Fibroblast of skin of back (primary cell): ENCODE measurements around the gene WNT4.

Experiments
- DNase-seq: peaks from one replicate; pipeline ENCODE4 v3.0.0-alpha.2; 2013

Gene WNT4

DNA sequence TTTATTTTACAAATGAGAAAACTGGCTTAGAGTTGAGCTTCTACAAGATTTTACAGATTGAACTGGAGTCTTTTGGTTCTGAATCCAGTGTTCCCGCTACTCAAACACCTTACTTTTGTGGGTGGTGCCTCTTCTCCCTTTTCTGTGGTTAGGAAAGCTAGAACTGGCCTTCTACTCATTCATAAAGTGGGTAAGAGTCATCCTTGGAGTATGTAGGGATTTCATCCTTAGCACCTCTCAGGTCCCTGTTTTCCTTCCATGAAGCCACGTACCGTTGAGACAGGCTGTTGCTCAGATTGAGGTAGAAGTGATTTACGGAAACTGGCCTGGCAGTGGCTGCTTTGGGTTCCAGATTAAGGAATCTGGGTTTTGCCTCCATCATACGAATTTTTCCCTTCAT is 35.8 kb downstream of the WNT4 start:
- no peak for DNase-seq

DNA sequence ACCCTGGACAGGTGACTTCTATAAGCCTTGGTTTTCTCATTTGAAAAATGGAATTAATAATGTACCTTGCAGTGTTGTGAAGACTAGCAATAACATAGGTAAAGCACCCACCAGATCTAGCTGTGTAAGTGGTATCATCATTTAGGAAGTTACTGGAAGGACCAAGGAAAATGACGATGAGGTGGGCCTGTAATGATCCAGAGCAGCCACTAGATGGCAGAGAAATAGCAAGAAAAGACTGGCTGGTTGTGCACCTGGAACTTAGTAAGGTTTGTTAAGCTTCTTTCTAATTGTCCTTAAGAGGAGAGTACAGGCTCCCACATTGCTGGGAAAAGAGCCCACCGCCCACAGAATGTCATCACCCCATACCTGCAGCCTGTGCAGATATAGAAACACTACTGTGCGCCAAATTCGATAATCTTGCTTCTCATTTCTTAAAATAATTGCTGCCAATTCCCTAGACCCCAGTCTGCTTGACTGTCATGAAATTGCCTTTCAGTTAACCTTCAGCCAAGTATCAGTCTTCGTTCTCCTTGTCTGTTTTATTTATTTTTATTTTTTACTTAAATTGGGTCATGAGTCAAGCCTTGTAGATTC is 37.2 kb downstream of the WNT4 start:
- peak; percentile 52 for DNase-seq

DNA sequence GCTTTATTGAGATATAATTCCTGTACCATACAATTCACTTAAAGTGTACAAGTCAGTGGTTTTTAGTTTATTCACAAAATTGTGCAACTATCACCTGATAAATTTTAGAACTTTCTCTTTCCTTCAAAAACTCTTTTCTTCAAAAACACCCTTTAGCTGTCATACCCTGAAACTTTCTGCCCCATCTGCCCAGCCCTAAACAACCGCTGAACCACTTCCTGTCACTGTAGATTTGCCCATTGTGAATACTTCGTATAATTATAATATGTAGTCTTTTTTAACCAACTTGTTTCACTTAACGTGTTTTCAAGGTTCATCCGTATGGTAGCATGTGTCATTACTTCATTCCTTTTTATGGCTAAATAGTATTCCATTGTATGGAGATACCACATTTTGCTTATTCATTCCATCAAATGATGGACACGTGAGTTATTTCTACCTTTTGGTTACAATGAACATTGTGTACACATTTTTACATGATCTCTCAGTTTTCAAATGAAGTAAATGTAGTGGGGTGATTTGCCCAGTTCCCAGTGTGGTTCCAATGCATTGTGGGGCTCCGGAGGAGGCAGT is 37.9 kb downstream of the WNT4 start:
- no peak for DNase-seq

DNA sequence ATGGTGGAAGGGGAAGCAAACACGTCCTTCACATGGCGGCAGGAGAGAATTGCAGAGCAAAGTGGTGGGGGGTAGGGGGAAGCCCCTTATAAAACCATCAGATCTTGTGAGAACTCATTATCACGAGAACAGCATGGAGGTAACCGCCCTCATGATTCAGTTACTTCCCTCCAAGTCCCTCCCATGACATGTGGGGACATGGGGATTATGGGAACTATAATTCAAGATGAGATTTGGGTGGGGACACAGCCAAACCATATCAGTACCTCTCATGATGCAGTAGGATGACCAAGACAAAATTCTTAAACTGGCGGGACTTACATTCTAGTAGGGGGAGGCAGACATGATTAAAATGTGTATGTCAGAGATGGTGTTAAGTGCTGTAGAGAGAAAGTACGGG is 38.8 kb downstream of the WNT4 start:
- DNase-seq, result no peak

DNA sequence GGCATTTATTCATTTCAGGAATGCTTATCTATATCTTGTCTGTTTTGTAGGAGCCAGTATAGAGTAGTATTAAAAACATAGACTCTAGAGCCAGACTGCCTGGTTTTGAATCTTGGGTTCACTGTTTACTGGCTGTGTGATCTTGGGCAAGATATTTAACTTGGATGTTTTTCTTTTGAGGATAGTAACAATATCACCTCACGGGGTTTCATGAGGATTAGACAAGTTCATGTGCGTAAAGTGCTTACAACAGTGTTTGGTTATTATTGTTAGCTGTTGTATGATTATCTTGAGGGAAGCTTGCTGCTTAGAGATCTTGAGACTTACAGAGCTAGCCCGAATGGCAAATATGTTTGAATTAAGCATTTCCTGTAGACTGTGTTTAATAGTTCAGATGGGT is 40.2 kb downstream of the WNT4 start:
- no peak for DNase-seq

DNA sequence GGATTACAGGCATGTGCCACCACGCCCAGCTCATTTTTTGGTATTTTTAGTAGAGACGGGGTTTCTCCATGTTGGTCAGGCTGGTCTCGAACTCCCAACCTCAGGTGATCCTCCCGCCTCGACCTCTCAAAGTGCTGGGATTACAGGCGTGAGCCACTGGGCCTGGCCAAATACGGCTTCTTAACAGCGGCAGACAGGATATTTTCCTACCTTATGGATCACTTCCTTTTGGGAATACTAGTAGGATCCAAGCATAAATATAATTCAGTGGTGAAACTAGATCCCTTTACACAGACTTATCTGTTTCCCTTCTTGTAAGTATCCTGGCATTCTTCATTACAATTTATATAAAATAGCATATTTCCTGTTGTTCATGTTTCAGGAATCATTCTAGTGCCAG is 40.9 kb downstream of the WNT4 start:
- no peak for DNase-seq

DNA sequence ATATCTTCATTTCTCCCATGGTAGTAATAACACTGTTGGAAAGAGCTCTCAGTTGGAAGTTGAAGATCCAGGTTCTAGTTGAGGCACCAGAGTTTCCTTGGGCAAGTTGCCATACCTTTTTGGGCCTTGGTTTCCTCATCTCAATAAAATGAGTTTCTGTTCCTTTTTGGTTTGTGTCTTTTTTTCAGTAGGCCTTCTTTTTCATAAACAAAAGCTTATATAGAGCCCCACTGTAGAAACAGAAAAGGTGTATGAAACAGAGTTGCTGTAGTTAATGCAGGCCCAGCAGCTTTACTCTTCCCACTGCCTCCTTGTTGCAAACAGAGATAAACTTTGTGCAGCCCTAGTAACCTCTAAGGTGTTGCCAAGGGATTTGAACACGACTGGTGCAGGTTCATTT is 41.7 kb downstream of the WNT4 start:
- no peak for DNase-seq

DNA sequence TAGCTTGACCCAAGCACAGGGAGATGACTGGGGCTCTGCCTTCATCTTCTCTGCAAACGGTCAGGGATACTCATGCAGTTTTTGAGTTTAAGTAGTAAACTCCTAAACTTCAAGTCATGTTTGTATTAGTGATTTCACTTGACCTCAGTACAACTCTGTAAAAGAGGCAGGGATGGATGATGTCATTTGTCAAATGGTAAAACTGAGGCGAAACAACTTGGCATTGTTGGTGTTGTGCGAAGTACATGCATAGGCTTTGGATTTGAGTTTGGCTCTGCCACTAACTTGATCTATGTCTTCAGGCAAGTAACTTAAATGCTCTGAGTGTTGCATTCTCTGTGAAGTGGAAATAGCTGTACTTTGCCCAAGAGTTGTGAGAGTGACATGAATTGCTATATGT is 42.7 kb downstream of the WNT4 start:
- DNase-seq, result no peak

DNA sequence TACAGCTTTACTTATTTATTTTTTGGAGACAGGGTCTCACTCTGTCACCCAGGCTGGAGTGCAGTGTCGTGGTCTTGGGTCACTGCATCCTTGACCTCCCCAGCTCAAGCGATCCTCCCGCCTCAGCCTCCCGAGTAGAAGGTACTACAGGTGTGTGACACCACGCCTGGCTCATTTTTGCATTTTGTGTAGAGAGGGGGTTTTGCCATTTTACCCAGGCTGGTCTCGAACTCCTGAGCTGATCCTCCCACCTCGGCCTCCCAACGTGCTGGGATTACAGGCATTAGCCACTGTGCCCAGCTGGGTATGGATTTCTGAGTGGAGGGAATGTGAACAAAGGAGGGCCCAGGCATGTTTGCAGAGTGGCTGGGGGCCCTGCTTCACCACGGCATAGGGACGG is 44.1 kb downstream of the WNT4 start:
- no peak for DNase-seq

DNA sequence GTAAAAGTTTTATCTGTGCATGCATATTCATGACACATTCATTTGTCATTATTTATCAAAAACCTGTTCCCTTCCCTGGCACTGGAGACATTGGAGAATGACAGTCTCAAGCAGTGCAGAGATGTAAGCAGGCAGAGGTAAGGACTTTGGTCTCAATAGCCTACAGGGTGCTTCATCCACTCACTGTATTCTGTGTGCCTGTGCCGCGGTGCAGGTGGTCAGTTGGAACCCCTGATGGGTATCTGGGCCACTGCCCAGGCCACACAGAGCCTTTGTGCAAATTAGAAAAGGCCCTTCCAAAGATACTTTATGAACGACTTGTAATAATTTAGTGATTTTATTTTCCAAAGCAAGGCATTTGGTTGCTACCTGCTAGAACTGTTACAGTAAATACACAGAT is 46.4 kb downstream of the WNT4 start:
- no peak for DNase-seq

DNA sequence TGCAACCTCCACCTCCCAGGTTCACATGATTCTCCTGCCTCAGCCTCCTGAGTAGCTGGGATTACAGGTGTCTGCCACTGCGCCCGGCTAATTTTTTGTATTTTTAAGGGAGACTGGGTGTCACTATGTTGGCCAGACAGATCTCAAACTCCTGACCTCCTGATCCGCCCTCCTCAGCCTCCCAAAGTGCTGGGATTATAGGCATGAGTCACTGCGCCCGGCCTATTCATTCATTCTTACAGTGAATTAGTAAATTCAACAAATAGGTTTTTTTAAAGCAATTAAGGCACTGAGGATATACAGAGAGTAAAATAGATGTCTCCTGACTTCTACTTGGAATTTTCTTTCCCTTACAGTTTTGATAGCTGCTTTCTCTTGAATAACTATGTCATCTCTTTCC is 46.9 kb downstream of the WNT4 start:
- DNase-seq, result no peak

DNA sequence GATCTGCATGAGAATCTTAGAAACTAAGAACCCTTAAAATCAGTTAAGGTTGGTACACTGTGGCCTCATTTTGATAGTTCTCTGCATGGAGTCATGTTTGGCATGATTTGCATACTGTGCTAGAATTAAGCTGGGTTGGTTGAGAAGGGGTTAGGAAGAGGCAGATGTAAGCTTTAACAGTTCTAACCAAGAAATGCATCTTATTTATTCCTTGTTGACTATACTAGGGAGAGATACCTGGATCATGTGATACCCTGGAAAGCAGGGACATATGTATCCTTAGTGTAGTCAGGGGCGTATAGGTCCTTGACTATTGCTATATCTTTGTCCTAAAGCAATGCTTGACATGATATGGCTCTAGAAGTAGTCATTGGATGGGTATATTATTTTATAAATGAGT is 49.4 kb downstream of the WNT4 start:
- DNase-seq, result no peak

DNA sequence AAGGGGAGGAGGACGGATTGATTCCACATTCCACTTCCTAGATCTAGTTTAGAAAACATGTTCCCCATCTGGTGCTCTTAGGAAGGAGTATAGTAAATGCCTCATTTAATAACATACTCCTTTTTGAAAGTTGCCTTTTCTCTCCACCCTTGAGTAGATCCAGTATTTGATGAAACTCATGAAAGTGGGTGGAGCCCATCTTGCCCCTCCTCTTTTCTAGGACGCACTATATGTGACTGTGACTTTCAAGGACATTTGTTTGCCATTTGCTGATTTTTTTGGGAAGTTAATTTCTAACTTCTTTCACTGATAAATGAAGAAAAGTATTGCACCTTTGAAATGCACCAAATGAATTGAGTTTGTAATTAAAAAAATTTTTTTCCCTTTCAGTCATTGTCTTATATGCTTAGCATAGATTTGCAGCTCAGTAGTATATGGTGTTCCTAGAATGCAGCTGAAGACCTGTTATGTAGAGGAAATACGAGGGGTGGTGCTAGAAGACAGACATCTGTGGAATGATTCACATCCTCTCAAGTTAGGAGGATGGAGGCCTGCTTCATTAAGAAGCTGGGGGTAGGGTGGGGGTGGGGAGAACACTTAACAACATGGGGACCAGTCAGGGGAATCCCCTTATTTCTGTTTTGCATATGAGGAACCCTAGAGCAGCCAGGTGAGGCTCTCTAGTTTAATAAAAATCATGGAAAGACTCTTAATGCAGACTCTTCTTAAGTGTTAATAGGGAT is 50.7 kb downstream of the WNT4 start:
- DNase-seq, result peak; percentile 69

DNA sequence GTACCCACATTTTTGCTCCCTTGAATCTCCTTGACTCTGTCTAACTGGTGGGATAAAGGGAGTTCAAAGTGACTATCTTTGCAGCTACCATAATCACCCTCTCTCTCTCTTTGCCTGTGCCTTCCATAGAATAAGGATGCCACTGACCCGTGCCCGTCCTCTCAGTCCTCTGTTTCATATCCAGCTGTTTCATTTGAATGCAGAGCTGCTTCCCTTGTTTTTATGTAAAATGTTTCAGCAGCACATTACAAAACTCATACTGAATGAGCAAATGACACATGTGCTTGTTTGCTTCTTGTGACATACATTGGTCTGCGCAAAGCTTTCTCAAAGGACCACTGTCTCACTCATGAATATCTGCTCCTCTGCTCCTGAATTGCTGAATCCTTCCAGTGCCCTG is 52.0 kb downstream of the WNT4 start:
- no peak for DNase-seq

DNA sequence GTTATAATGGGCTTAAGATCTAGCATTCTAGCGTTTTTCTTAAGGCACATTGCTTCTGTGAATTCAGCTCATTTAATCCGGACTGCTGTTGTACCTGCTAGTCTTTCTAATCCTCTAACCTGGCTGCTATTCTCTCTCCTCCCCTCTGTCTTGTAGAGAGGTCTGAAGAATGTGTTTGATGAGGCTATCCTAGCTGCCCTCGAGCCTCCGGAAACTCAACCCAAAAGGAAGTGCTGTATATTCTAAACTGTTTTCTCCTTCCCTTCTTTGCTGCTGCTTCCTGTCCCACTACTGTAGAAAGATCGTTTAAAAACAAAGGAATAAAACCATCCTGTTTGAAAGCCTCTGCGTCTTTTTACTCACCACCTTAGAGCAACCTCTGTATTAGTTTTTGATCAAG is 53.1 kb downstream of the WNT4 start:
- DNase-seq, result no peak

DNA sequence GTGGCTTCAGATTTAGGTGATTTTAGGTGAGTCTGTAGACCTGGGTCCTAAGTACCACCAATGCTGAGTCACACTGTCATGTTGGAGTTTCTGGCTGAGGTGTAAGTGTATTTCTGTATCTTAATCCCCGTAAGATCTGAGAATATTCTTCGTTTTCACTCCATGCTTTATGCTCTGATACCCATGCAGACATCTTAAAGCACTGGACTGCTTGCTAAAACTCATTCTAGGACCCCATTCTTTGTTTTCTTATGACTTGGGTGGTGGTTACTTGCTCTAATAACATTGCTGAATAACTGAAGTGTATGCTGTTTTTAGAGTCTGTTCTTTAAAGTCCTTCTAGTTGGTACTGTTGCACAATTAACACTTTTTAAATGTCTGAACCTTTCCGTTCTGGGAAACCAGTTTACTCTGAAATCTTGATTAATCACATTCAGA is 53.7 kb downstream of the WNT4 start:
- no peak for DNase-seq

DNA sequence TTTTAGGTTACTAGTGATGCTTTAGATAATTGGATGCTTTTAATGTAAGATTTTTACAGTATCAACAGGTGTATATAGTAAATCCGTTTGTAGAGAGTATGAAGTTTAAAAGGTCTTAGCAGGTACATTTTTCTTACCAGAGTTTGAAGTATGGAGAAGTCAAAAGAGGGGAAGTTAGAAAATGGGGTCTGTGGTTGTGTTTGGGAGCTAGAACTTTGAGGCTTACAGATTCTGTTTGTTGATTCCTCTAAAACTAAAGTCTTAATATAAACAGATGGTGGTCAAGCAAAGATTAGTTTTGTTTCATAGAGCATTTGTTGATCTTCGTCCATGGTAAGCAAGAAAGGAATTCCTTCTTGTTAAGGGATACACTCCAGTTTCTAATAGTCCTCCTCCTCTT is 54.6 kb downstream of the WNT4 start:
- no peak for DNase-seq

DNA sequence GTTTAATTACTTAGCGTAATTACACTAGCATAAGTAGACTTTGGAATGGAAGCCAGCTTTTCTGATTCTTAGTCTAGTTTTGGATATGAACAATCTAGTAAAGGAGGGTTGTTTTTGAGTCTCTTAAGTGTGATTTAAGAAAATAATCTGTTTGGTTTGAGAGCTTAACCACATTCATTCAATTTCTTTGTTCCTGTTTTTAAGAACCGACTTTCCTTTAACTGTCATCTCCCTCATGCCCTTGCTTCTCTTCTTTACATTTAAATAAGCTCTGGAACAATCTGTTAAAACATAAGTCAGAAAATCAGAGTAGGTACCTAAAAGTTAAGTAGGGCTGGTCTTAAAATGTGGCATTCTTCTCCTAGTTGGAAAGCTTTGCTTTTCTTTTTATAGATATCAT is 62.7 kb downstream of the WNT4 start:
- DNase-seq, result no peak

DNA sequence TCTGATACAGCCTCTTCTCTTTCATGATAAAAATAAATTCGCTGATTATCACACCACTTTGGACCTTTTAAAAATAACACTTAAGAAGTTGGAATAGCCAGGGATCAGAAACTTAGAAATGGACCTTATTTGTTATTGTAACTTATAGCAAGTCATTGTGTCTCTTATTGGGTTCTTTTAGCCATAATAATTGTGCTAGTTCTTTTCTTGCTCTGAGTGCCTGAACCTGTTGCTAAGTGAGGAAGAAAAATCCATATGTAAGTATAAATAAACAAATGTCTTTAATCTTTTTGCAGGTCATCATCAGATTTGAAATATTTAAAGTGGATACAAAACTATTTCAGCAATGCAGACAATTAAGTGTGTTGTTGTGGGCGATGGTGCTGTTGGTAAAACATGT is 64.8 kb downstream of the WNT4 start:
- no peak for DNase-seq

DNA sequence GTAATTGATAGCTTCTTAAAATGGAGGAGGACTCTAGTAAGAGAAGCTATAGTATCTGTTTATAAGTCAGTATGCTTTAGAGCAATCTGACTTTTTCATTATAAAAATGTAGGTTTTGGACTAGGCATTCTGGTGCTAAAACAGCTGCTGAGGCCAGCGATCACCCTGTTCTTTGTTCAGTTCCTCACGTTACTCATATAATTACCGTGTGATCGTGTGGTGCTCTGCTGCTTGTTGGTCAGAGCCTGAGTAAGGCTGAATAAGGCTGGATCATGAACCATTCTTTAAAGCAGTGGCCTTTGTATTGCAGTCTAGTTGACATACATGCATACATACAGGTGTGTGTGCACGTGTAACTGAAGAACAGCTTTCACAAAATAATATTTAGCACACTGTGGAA is 65.2 kb downstream of the WNT4 start:
- no peak for DNase-seq

DNA sequence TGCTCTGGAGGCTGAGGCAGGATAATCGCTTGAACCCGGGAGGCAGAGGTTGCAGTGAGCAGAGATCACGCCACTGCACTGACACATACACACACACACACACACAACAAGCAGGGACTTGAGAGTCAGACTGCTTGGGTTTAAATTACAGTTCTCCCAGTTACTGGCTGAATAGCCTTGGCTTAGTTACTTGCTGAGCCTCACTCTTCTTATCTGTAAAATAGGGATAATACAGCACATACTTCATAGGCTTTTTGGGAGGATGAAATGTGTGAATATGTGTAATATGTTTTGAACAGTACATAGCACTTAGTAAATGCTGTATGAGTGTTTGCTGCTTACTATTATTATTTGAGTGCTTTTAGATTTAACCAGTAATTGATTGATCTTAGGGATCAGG is 66.6 kb downstream of the WNT4 start:
- no peak for DNase-seq

DNA sequence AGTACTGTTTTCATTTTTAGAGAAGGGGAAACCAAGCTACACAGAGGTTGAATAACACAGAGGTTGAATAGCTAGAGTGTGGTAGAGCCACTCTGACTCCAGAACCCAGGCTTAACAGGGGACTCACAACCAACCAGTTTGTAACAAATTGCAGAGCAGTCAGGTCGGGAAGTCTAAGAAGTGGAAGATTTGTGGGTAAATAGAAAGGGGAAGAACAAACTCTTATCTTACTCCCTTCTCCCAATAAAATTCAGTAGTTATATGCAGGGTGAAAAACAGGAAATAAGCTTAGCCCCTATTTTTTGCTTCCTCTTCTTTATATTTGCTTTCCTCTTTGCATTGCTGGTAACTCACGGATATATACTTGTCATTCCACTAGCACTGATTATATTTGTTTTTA is 67.2 kb downstream of the WNT4 start:
- no peak for DNase-seq

DNA sequence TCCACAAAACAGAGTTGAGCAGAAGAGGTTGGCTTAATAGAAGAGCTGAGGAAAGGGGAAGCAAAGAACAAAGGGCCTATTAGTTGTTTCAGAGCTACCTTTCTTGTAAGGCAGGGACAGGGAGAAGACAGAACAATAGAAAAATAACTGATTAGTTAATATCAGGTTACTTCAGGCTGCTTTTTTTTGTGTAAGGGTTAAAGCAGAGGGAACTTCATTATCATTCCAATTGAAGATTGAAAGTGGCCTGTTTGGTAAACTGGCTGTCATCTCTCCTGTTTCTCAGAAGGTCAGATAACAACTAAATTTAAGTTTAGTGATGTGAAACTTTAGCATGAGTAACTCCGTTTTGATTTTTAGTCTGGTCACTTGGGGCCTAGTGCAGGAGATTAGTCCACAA is 68.1 kb downstream of the WNT4 start:
- DNase-seq, result no peak

DNA sequence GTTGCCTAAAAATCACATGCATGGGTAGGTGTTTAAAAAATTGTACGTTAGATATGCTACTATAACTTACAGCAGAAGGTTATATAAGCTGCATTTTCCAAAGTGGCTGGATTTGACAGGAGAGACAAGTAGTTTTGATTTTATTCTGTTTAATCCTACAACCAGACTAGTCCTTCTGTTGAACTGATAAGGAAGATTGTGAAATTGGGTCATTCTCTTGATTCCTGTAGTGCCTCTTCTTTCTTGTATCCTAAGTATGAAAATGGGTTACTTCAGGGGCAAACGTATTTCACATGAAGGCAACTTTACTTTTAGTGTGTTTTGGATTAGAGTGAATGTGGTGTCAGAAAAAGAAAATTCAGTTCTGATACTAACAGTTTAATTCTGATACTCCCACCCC is 71.4 kb downstream of the WNT4 start:
- DNase-seq, result no peak
